A549 (cell line): Measurements from ENCODE around the gene SUGCT.

ENCODE experiments used
- RCOR1 ChIP-seq: fragments of 150-350 bp; IDR thresholded peaks from 2 replicates; pipeline ENCODE4 v1.6.1; 2014; ENCODE audit warnings: antibody characterized with exemption, low read length, low read depth
- ZFP36 ChIP-seq: fragments of 450-650 bp; IDR thresholded peaks from 2 replicates; pipeline ENCODE4 v1.6.1; 2014; ENCODE audit warnings: borderline replicate concordance; ENCODE audit not compliant: partially characterized antibody

DNA sequence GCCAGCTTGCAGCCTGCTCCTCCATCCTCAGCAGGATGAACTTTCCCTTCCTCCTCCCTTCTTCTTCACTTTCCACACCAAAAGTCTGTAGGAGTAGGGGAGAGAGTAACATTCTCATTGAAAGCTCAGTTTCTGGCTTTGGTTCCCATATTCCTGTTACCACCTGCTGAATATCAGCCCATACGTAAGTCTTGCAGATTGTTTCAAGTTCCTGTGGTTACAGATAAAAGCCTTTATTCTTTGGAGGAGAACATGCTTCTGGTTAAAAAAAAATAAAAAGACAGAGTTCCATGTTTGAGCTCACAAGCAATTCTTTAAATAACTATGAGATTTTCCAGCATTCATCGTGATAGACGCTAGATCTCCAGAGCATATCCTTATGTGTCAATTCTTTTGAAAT lies 637.3 kb downstream of the SUGCT start:
- TF ChIP-seq RCOR1 (no peak), ZFP36 (no peak)
